NAMALWA (cell line): ENCODE data around the gene DFFB.
A peak's percentile ranks its signal among the peaks of the same experiment; 100 is the strongest.
"Not testable (repeated sequence)": the region's sequence is repeated elsewhere in the genome, so short reads cannot be mapped to it uniquely, and the experiment has no call there.

ENCODE experiments used
- DNase-seq: peaks from one replicate; pipeline ENCODE4 v3.0.0-alpha.2; 2015; ENCODE audit warnings: low spot score

Gene DFFB

DNA sequence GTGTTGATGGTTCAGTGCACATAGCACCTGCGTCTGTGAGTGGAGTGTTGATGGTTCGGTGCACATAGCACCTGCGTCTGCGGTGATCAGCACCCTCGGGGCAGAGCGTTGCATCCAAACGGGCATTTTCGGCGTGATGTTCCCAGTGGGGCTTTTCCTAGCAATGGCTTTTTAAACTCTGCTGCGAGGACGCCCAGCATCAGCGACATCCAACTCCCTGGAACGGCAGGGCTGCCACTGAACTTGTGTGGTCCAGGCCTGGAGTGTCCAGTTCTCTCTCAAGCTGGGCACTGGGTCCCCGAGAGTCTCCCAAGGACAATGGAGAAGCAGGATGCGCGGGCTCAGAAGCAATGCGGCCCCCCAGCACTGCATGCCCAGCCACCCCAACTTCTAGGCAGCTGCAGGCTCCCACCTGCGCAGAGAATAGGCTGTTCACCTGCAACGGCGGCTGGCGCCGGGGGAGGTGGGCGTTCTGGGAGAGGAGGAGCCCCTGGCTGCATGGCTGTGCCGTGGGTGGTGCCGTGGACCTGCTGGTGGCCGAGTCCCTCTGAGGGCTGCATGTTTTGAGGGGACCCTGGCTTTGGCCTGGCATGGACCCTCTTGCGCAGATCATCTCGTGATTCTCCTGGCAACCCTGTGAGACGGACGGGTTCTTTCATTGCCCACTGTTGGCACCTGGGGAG, 52.9 kb downstream of the DFFB start:
- peak; percentile 80 for DNase-seq

DNA sequence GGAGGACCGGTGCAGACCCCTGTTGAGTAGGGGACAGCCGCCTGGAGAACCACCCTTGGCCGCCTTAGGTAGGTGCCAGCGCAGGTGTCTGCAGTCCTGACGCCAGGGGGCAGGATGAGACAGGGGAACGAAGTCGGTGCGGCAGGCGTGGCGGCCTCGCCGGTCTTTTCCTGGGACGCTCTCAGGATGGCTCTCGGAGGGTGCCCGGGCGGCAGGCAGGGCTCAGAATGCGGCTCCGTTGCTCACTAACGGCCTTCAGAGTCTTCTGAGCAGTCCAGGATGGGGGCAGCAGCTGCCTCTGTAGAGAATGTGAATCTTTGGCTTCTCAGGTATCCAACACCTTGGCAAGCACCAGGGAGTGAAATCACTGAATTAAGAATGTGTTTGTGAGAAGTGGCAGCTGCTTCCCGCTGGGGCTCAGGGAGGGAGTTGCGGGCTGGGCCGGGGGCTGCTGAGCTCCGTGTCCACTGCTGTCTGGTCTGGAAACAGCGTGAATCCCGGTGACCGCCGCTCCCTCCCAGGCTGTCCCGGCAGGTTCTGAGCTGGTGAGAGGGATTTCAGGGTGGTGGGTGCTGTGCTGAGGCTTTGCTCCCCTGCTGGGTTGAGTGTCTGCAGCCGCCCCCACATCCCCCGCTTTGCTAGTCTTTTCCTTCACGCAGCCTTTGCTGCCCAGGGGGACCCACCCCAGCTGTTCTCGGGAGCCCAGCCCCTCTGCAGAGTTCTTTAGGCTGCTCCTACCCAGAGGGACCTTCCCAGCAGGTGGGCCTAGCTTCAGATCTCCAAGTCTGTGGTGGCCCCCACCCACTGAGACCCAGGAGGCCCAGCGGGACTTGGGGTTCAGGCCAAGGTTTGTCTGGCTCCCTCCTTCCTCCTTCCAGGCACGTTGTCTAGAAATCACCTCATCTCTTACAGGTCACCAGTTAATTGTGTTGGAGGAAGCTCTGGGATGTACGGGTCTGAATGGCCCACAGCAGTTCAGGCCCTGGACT, 53.9 kb downstream of the DFFB start:
- peak; percentile 88 for DNase-seq

DNA sequence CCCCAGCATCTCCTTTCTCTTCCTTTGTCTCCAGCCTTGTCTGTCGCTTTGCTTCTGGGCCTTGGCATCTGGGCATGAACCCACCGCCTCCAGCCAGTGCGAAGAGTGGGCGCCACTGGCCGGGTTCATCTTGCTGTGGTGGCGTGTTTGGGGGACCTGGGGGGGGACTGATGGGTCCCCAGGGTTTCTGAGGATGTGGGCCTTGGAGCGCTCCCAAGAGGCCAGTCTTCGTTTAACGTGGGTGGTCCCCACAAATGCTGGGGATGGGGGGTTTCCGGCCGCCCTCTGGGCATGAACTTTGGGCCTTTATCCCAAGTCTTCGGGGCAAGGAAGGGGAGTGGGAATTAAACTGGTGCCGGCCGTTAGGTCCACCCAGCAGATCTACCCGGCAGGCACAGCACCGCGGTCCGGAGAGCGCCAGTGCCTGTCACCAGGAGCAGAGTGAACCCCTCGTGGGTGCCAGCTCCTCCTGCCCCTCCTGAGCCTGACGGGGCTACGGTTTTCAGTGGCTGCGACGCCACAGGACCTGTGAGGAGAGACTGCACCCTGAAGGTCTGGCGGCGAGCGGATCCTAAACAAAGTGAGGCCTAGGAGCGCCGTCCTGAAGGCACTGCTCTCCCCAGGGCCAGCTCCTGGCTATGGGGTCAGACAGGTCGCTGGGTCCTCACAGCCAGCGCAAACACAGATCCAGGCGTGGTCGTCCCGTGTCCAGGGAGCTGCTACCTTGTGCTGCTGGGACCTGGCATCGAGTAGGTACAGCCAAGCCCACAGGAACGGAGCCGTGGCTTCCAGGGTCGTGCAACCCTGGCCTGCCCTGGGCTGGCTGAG, 54.9 kb downstream of the DFFB start:
- no peak for DNase-seq

DNA sequence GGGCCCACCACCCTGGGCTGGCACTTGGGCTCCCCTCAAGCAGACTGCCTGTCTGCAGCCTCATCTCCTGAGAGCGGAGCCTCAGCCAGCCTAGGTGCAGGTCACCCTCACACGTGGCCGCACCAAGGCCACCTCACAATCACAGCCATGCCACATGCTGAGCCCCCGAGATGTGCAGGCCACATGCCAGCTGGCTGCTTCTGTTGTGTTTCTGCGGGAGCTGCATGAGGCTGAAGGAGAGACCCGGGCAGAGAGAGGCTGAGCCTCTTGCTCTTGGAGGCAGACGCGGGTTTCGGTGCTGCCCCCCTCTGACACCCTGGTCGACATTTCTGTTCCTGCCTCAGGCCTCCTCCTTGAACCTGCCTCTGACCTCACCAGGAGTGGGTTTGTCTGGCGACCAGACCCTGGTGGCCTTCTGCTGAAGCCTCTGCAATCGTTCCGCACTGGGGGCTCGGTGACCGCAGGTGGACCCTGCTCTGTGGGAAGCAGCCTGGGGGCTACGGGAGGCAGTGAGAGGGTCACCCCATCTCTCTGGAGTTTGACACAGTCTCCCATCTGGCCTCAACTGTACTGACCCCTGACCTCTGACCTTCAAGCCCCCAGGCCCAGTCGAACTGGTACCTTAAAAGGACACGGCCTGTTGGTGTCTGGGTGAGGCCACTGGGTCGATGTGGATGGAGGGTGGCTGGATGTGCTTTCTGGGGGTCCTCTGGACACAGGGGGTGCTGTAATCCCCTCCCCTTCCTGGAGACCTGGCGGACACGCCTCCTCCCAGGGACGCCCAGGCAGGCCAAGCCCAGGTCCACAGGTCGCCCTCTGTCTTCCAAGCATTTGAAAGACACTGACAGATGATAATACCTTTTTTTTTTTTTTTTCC, 55.8 kb downstream of the DFFB start:
- DNase-seq = no peak

DNA sequence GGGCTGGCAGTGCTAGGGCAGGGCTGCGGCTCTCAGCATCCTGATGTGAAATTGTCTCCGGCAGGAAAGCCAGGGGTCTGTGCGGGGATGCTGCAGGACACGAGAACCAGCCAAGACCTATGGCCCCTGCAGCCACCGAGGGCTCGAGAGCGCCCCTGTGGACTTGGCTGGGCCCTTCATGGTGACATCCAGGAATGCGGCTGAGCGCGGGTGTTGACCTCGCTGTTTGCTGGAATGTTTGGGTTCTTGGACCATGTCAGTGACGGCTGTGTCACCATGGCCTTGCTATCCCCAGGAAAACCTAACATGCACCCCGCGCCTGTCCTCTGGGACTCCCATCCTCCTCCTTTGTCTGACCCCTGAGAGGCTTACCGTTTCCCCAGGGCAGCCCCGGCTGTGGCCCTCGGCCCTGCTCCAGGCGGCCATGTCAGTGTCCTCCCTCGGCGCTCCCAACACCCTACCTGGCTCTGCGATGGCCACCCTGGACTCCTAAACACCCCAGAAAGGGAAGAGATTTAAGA, 57.1 kb downstream of the DFFB start:
- no peak for DNase-seq

DNA sequence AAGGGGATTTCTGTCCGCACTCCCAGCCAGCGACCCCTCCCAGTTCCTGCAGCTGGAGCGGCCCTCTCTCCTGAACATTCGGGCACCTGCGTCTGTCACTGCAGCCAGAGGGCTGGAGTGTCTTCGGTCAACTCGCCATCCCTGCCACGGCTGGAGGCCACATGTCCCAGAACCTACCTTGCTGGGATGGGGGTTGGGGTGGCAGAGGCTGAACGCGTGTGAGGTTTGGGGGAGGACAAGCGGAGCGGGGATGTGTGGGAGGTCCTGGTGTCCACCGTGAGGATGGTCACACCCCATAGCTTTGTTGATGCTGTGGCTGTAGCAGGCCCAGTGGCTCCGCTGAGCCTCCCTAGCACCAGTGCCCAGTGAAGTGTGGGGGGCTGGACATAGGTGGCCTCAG, 57.6 kb downstream of the DFFB start:
- DNase-seq = no peak

DNA sequence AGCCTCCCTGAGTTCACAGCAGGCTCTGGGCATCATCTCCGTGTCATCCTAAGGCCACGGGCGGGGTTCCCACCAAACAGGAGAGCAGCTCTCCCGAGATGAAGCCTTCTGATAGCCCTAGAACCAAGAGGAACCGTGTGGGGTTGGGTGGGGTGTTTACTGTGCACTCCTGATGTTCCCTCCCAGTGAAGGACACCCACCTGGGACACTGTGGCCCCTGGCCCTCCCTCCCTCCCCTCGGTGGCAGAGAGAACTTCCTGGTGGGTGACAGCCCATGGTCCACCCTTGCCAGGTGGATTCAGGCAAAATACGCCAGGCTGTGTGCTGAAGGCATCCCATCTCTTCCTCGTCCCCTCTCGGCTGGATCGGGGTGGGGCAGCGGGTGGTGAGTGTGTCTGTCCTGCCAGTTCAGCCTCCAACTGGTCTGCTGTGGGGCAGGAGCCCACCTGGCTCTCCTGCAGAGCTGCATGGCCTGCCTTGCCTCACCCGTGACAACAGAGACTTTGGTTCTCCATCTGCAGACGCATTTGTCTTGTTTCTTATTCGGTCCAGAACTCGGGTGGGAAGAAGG, 58.4 kb downstream of the DFFB start:
- DNase-seq = no peak

DNA sequence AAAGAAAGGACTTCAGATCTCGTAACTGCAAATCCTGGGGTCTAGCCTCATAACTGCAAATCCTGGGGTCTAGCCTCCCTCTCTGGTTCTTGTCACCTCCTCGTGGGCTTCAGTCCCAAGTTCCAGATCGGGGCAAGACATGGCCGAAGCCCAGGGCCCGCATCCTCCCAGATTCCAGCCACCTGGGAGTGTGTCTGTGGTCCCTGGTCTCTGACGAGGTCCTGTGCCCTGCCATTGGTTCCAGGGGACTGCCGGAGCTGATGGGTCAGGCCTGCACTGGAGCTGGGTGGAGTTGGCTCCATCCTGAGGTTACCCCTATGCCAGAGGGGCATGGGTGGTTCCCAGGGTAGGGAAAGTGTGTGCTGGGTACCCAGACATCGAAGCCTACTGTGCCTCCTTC, 60.5 kb downstream of the DFFB start:
- DNase-seq = no peak

DNA sequence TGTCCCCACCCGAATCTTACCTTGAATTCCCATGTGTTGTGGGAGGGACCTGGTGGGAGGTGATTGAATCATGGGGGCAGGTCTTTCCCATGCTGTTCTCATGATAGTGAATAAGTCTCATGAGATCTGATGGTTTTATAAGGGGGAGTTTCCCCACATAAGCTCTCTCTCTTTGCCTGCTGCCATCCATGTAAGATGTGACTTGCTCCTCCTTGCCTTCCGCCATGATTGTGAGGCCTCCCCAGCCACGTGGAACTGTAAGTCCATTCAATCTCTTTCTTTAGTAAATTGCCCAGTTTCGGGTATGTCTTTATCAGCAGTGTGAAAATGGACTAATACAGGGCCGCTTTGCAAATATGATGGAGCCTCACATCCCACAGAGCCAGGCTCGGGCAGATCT, 61.1 kb downstream of the DFFB start:
- not testable (repeated sequence) for DNase-seq

DNA sequence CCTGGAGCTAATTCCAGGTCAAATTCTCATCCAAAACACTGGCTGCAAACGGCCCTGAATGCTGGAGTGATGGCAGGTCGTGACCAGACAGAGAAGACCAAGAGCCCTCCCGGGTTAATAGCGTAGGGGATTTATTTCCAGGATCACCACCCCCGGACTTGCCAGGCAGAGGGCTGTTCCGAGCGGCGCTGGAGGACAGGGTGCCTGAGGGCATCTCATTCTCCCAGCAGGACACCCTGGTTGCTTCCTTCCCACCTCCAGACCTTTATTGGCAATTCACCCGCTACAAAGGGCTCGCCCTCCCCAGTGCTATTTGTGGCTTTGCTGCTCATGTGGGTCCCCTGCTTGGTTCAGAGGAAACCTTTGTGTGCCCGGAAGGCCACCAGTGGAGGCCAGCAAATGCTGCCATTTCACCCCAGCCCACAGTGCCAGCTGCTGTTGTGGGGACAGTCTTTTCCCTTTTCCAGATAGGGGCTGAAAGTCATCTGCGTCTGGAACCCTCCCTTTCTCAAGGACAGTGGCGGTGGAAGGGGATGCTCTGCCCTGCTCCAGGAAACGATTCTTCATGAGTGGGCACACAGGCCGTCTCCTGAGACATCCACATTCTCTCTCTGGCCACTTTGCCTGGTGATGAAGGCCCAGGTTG, 61.8 kb downstream of the DFFB start:
- DNase-seq = no peak

DNA sequence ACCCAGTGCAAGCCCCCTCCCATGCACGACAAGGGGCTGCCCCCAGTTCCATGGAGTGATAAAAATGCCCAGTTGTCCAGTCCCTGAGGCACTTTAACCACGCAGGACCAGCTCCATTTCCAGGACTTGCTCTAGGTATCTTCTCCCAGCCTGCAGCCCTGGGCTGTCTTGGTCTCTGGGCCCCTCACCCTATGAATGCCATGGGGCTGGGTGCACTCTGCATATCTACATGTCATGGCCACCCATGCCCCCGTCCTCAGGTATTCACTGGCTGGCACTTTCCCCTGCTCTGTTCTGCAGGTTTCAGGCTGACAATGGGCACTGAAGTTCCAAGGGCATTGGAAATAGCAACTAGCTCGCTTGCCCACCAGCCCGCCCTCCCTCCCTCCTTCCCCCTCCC, 62.4 kb downstream of the DFFB start:
- no peak for DNase-seq

DNA sequence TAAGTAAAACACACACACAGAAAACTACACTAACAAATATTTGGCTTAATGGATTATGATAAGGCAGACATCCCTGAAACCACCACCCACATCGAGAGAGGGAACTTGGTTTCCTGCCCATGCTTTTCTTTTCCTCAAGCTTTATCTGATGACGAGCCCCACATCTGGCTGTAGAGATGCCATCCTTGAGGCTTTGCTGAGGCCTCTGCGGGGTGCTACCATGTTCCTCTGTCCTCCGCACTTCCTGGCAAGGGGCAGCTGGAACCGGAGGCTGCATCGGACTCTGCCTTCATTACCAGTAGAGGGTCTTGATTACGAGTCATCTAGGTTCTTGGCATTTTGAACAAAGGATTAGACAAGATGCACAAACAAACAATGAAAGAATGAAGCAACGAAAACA, 64.5 kb downstream of the DFFB start:
- DNase-seq = no peak

DNA sequence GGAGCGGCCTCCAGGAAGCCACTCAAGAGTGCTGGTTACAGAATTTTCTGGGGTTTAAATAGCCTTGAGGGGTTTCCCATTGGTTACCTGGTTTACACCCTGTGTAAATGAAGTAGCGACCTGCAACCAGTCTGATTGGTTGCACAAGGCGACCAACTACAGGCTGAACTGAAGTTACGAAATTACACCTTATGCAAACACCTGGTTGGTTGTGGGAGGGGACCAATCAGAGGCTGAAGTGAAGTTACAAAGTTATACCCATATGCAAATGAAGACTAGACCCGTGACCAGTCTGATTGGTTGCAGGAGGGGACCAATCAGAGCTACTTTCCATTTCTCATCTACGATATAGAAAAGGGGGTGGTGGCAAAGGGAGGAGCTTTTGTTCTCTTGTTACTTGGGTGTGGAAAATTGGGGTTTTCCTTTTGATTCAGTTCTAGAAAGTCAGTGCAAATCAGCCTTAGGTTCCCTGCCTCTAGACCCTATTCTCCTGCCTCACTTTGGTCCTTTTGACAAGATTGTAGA, 65.0 kb downstream of the DFFB start:
- DNase-seq = peak; percentile 75

DNA sequence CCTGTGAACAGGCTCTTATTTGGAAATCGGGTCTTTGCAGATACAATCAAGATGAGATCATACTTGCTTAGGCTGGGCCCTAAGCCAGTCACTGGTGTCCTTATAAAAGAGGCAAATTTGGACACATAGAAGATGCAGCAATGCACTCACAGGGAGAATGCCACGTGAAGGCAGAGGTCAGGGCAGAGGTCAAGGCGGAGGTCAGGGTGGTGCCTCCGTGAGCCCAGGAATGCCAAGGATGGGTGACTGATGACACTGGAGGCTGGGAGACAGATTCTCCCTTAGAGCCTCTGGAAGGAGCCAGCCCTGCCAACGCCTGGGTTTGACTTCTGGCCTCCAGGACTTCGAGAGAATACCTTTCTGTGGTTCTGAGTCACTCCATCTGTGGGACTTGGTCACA, 65.6 kb downstream of the DFFB start:
- no peak for DNase-seq

DNA sequence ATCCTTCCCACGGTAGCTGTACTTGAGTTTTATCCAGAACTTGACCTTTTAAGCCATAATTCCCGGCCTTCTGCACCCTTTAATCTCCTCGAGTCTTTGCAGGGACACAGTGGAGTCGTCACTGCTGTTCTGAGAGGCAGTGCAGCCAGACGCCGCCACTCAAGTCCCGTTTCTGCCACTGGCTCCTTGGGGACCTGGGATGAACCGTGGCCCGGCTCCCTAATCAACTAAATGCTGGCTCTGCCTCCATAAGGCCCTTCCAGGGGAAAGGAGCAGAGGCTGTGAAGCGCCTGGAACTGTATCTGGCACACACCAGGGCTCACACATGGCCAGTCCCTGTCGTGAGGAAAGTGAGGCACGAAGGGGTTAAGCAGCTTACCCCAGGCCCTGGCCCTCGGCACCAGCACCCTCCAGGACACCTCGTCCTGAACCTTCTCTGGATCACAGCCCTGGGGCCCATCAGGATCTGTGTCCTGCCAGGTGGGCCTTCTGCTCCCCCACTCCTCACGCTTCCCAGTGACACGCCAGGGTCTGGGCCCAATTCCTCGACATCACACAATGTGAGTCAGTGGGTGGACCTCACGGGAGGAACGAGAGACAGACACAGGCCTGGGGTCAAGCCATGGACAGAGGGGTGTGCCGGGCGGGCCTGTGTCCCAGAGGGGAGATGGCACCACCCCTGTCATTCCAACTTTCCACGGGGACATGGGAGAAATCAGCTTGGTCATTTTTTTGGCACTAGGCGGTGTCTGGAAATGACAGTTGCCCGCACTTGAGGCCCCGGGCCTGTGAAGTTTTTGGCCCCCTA, 66.3 kb downstream of the DFFB start:
- no peak for DNase-seq

DNA sequence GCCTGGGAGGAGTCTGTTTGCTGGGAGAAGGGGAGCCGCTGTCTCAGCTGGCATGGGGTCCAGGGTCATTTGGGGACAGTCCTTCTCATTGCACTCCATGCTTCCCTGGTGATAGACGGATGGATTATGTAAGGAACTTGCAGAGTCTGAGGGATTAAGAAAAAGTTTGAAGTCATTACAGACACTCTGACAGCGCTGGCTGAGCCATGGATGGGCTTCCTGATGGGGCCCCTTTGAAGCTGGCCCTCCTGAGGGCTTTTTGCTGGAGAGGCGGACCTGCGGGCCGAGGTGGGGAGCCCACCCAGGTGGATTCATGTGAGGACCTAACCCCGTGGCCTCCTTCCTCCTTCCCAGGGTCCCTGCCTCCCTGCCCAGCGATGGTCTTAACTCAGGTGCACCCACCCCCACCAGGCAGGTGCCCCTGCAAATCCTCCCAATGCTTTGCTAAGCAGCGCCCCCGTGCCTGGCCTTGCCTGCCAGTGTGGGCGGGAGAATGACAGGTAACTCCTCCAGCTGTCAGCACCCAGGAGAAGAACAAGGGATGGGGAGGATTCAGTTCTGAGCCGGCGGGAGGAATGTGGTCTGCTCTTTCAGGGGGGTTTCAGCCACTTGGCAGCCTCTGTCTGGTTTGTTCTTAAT, 67.0 kb downstream of the DFFB start:
- no peak for DNase-seq

DNA sequence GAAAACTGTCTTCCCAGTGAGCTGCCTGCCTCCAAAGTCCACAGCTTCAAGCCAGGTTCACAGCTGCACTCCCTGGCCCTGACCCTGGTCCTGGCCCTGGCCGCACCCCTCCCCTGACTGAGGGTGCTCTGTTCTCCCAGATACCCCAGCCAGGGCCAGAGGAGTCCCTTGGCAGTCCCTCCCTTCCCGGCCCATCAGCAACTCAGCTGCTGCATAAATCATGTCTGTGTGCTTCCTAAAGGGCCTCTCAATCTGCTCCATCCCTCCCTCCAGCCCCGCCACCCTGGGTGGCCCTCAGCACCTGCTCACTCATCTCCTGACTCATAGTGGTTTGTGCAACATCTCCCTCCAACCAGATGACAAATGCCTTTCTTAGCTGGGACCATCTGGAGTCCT, 67.5 kb downstream of the DFFB start:
- DNase-seq = no peak

DNA sequence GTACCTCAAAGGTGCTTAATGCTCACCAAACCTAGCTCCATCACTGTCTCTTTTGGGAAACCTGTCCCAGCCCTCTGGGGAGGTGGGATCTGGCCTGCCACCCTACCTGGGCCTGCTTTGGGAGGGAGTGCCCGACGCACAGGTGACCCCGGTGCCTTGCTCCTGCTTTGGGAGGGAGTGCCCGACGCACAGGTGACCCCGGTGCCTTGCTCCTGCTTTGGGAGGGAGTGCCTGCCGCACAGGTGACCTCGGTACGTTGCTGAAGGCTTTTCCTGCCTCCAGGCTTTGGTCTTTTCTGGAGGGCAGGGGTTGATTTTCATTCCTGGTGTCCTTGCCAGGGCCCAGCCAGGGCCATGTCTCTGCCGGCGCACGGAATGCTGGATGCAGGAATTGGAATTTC, 68.0 kb downstream of the DFFB start:
- DNase-seq = no peak

DNA sequence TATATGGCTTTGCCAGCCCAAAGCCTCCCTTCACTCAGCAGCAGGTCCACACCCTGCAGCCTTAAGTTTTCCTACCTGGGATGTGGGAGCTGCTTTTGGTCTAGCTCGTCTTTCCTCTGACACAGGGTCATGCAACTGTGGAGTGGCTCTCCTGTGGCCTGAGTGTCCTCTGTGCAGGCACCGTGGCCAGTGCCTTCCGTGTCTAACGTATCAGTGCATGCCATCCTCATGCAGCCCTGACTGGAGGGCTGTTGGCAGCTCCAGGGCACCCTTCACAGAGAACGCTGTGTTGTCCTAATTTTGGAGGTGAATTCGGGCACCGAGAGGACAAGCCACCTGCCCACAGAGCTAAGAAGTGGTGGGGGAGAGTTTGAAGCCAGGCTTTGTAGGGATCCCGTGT, 68.5 kb downstream of the DFFB start:
- no peak for DNase-seq
